GM12878 (cell line): Measurements from ENCODE around the gene CDON. TPM values are rescaled to one million over a fixed set of nuclear protein-coding genes. Genes with fewer than 3 reads are reported as not detected.

ENCODE experiments used
- ATAC-seq: fragments of 200-7000 bp; cut with Tn5 transposase; 3 replicates; pipeline ENCODE4 v1.9.1; 2020; ENCODE audit warnings: mild to moderate bottlenecking, moderate library complexity
- BruUV-seq: library from RNA; stranded (reverse); fragments of 400-500 nt; replicated peaks from 2 replicates; lab custom pipeline; 2021; lab: Mats Ljungman, UMichigan
- CTCF ChIA-PET: fragments of 300-600 bp; sonication (Branson Sonifier 250); formaldehyde crosslinking; extraction: SDS; loops from one replicate; lab custom pipeline; 2021; ENCODE audit warnings: inconsistent platforms; lab: Yijun Ruan, JAX
- POLR2A ChIA-PET: fragments of 350-600 bp; formaldehyde crosslinking; extraction: SDS; loops from one replicate; lab custom pipeline; 2021; ENCODE audit warnings: inconsistent platforms; lab: Charles Lee
- RAD21 ChIA-PET: fragments of 300-600 bp; sonication (Branson Sonifier 250); formaldehyde crosslinking; loops from one replicate; lab custom pipeline; 2023; ENCODE audit warnings: antibody characterized with exemption; ENCODE audit not compliant: unreplicated experiment; lab: Charles Lee
- SMC1A ChIA-PET: fragments of 300-600 bp; sonication (Branson Sonifier 250); formaldehyde crosslinking; loops from one replicate; lab custom pipeline; 2023; ENCODE audit not compliant: unreplicated experiment, uncharacterized antibody; lab: Charles Lee
- DNase-seq: peaks from one replicate; pipeline ENCODE4 v3.0.0-alpha.2; 2011; ENCODE audit warnings: low read depth, low spot score
- FAIRE-seq: peaks from 3 replicates; lab custom pipeline; 2011; peaks lifted over from hg19 to GRCh38; lab: Jason Lieb, UNC
- H2AFZ ChIP-seq: 2 replicates; pipeline ENCODE4 v1.6.0; 2011; ENCODE audit warnings: low read depth, low read length, control low read depth; ENCODE audit not compliant: control insufficient read depth
- H3K27ac ChIP-seq: 2 replicates; pipeline ENCODE4 v1.5.1; 2011; ENCODE audit warnings: control low read depth; ENCODE audit not compliant: control insufficient read depth, insufficient read depth
- H3K27me3 ChIP-seq, 2 experiments: replicated peaks in 1 of 2; 2 replicates each; pipeline versions ENCODE4 v1.6.0 to v1.6.1; 2011; ENCODE audit warnings: low read length in 1 of 2; ENCODE audit not compliant: control insufficient read depth in 2 of 2, insufficient read depth in 2 of 2
- H3K36me3 ChIP-seq, 2 experiments: 2 replicates each; pipeline ENCODE4 v1.5.1; 2011; ENCODE audit warnings: low read length in 1 of 2; ENCODE audit not compliant: control insufficient read depth in 2 of 2, insufficient read depth in 2 of 2
- H3K4me1 ChIP-seq: 2 replicates; pipeline ENCODE4 v1.6.1; 2011; ENCODE audit warnings: mild to moderate bottlenecking, low read length, moderate library complexity, mixed read lengths; ENCODE audit not compliant: control insufficient read depth, insufficient read depth
- H3K4me2 ChIP-seq: 2 replicates; pipeline ENCODE4 v1.6.0; 2011; ENCODE audit warnings: control low read depth; ENCODE audit not compliant: control insufficient read depth, insufficient read depth
- H3K4me3 ChIP-seq: fragments of 200-600 bp; sonication (generic); 2 replicates; pipeline ENCODE4 v1.5.1; 2016
- H3K79me2 ChIP-seq: 2 replicates; pipeline ENCODE4 v1.6.0; 2011; ENCODE audit warnings: low read length; ENCODE audit not compliant: control insufficient read depth, insufficient read depth
- H3K9ac ChIP-seq: 2 replicates; pipeline ENCODE4 v1.8.0; 2011; ENCODE audit warnings: low read length, control low read depth, mixed read lengths; ENCODE audit not compliant: control insufficient read depth, insufficient read depth
- H3K9me3 ChIP-seq: replicated peaks from 3 replicates; pipeline ENCODE4 v1.5.1; 2011; ENCODE audit warnings: mild to moderate bottlenecking, low read length; ENCODE audit not compliant: control insufficient read depth, insufficient read depth
- H4K20me1 ChIP-seq: 2 replicates; pipeline ENCODE4 v1.6.0; 2011; ENCODE audit not compliant: control insufficient read depth, insufficient read depth
- ATF2 ChIP-seq: IDR thresholded peaks from 2 replicates; pipeline ENCODE4 v1.6.1; 2012; ENCODE audit warnings: low read length, inconsistent platforms
- EGR1 ChIP-seq, 2 experiments: IDR thresholded peaks; 1 replicate in 1 of 2; 2 replicates in 1 of 2; pipeline ENCODE4 v1.6.1; 2011 to 2012; ENCODE audit warnings: low read depth in 2 of 2, low read length in 2 of 2, borderline replicate concordance in 1 of 2, mild to moderate bottlenecking in 1 of 2, moderate library complexity in 1 of 2
- IRF4 ChIP-seq: IDR thresholded peaks from 2 replicates; pipeline ENCODE4 v1.6.1; 2011; ENCODE audit warnings: low read depth, low read length
- MTA2 ChIP-seq: fragments of 450-650 bp; IDR thresholded peaks from 2 replicates; pipeline ENCODE4 v1.6.1; 2016; ENCODE audit warnings: low read depth, mild to moderate bottlenecking, moderate library complexity
- POU2F2 ChIP-seq: IDR thresholded peaks from 3 replicates; pipeline ENCODE4 v1.6.1; 2011; ENCODE audit warnings: low read depth, mild to moderate bottlenecking, low read length, borderline replicate concordance
- SMARCA5 ChIP-seq: fragments of 450-650 bp; IDR thresholded peaks from 2 replicates; pipeline ENCODE4 v1.6.1; 2017; ENCODE audit warnings: mild to moderate bottlenecking
- SMC3 ChIP-seq: IDR thresholded peaks from 2 replicates; pipeline ENCODE4 v1.6.1; 2011; ENCODE audit warnings: low read length, improper control_type of control experiment, borderline replicate concordance
- SP1 ChIP-seq: IDR thresholded peaks from one replicate; pipeline ENCODE4 v1.6.1; 2011; ENCODE audit warnings: low read depth, low read length
- SREBF2 ChIP-seq: IDR thresholded peaks from 2 replicates; pipeline ENCODE4 v1.6.1; 2012; ENCODE audit warnings: mild to moderate bottlenecking, low read length
- TCF7 ChIP-seq: IDR thresholded peaks from 2 replicates; pipeline ENCODE4 v1.6.1; 2014; ENCODE audit warnings: antibody characterized with exemption, borderline replicate concordance
- ZBTB40 ChIP-seq: fragments of 450-650 bp; IDR thresholded peaks from 2 replicates; pipeline ENCODE4 v1.6.1; 2016; ENCODE audit warnings: mild to moderate bottlenecking, moderate library complexity, borderline replicate concordance
- ZNF24 ChIP-seq: fragments of 450-650 bp; IDR thresholded peaks from 2 replicates; pipeline ENCODE4 v1.6.1; 2017; ENCODE audit warnings: antibody characterized with exemption, mild to moderate bottlenecking
- WGBS: methylation state at CpG from one replicate; pipeline ENCODE4 v1.1.6; 2016; ENCODE audit warnings: low lambda C conversion rate; ENCODE audit not compliant: insufficient replicate concordance, insufficient coverage; ENCODE audit errors: missing lambda C conversion rate; 5-methylcytosine and 5-hydroxymethylcytosine counted together
- in situ Hi-C: fragments of 300-500 bp; cut with MboI; formaldehyde crosslinking; loops from 9 replicates; pipeline ENCODE4 v1.14.3; 2018; ENCODE audit warnings: mixed read lengths
- intact Hi-C: fragments of 100-400 bp; cut with micrococcal nuclease; formaldehyde crosslinking; loops from one replicate; pipeline ENCODE4 v1.14.2; 2022; ENCODE audit not compliant: unreplicated experiment
- polyA plus RNA-seq, 11 experiments: library from polyadenylated mRNA; depleted of rRNA in 4 of 11; unstranded in 6 of 11; stranded (reverse) in 5 of 11; fragments of >200 nt; fragmentation: Nextera tagmentation in 4 of 11; fragmentation: Illumina TruSeq in 1 of 11; extraction: Ambion mirVana in 4 of 11; extraction: Trizol in 1 of 11; gene quantifications; 1 replicate in 1 of 11; 2 replicates in 10 of 11; pipeline versions ENCODE4 v1.2.1 to v1.2.3, GENCODE V29; 2011 to 2016; ENCODE audit warnings: inconsistent platforms in 2 of 11, missing spikeins in 2 of 11, low read depth in 1 of 11
- total RNA-seq, 4 experiments: library from RNA; depleted of rRNA in 3 of 4; stranded (reverse); fragments of >200 nt in 3 of 4; fragmentation: Illumina TruSeq in 1 of 4; extraction: Trizol in 1 of 4; gene quantifications; 2 replicates each; pipeline versions ENCODE4 v1.2.1 to v1.2.3, GENCODE V29; 2013 to 2021
- TF ChIP-seq, protein P1 (sequence below): IDR thresholded peaks from 2 replicates; pipeline ENCODE4 v1.6.1; 2011; ENCODE audit warnings: low read depth, low read length, improper control_type of control experiment, borderline replicate concordance
- TF ChIP-seq, protein P2 (sequence below): fragments of 450-650 bp; formaldehyde crosslinking; IDR thresholded peaks from 2 replicates; pipeline ENCODE4 v1.4.0; 2022; ENCODE audit warnings: mild to moderate bottlenecking, moderate library complexity

The CDON gene
- total and polyA plus RNA-seq, 10 of the 15 experiments (the other 5 are each of a cell fraction or from before 2014, with no cell fraction given): 0.07 to 4.2 (median 0.36) TPM

GRCh38 chr11:126012852-126013251 is 49.8 kb downstream of the CDON start (continued):
- no peak for TF ChIP-seq EGR1 (IDR thresholded peaks at IDR 0.05; ENCODE audit: borderline replicate concordance in 1 of 2, low read depth in 2 of 2, low read length in 2 of 2)
- TF ChIP-seq, protein P1, sequence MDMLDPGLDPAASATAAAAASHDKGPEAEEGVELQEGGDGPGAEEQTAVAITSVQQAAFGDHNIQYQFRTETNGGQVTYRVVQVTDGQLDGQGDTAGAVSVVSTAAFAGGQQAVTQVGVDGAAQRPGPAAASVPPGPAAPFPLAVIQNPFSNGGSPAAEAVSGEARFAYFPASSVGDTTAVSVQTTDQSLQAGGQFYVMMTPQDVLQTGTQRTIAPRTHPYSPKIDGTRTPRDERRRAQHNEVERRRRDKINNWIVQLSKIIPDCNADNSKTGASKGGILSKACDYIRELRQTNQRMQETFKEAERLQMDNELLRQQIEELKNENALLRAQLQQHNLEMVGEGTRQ: no peak
- TF ChIP-seq MTA2: no peak

DNA sequence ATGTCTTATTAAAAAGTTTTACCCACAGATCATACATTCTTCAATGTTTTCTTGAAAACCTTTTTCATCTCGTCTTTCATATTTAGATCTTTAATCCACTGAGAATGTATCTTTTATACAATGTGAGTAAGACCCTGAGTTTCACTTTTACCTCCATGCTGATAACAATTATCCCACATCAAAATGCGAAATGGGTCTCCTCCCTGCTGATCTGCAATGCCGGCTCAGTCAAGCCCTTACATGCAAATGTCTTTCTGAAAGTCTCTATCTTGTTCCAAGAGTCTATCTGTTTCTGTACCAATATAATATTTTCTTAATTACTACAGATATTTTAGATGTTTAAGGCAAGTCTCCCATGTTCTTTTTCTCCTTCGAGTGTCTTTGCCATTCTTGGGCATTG is 50.9 kb downstream of the CDON start:
- CTCF ChIA-PET: interaction anchor here (1.8 kb wide), 1 partner anchor 69 kb away, joined by 5 read pairs; no protein-coding TSS in a partner anchor
- Histone ChIP-seq H3K9ac (no peak overlapping the region), H3K4me2 (no peak overlapping the region), H2AFZ (no peak overlapping the region), H3K27ac (no peak overlapping the region), H3K79me2 (no peaks in the 10 kb centered on the region), H3K36me3 (no peaks in the 10 kb centered on the region), H4K20me1 (no peaks in the 10 kb centered on the region; the same call in 1 of the 2 replicates), H3K4me3 (no peak overlapping the region), H3K9me3 (no peaks in the 10 kb centered on the region), H3K4me1 (no peaks in the 10 kb centered on the region), H3K27me3 (0 out of 4 replicates have a peak, but pooled peaks cover 0 to 4% of the 10 kb centered on the region in 2 experiments)
- no peak for ATAC-seq
- in situ Hi-C loops: no loop called here
- 17% methylated on average over 4 of the region's 4 CpGs for WGBS
- RAD21 ChIA-PET: no interaction called here
- no TSS peak for BruUV-seq
- no peak for DNase-seq
- SMC1A ChIA-PET: interaction anchor here (0.8 kb wide), 1 partner anchor 11 kb away, joined by 3 read pairs; no protein-coding TSS in a partner anchor
- POLR2A ChIA-PET: no interaction called here
- intact Hi-C loops: no loop called here
- no peak for FAIRE-seq
- TF ChIP-seq ATF2 (no peak), SMARCA5 (no peak), POU2F2 (no peak), IRF4 (no peak), SP1 (no peak), SREBF2 (no peak), SMC3 (no peak), ZNF24 (no peak), TCF7 (no peak), ZBTB40 (no peak)
- TF ChIP-seq, protein P2, sequence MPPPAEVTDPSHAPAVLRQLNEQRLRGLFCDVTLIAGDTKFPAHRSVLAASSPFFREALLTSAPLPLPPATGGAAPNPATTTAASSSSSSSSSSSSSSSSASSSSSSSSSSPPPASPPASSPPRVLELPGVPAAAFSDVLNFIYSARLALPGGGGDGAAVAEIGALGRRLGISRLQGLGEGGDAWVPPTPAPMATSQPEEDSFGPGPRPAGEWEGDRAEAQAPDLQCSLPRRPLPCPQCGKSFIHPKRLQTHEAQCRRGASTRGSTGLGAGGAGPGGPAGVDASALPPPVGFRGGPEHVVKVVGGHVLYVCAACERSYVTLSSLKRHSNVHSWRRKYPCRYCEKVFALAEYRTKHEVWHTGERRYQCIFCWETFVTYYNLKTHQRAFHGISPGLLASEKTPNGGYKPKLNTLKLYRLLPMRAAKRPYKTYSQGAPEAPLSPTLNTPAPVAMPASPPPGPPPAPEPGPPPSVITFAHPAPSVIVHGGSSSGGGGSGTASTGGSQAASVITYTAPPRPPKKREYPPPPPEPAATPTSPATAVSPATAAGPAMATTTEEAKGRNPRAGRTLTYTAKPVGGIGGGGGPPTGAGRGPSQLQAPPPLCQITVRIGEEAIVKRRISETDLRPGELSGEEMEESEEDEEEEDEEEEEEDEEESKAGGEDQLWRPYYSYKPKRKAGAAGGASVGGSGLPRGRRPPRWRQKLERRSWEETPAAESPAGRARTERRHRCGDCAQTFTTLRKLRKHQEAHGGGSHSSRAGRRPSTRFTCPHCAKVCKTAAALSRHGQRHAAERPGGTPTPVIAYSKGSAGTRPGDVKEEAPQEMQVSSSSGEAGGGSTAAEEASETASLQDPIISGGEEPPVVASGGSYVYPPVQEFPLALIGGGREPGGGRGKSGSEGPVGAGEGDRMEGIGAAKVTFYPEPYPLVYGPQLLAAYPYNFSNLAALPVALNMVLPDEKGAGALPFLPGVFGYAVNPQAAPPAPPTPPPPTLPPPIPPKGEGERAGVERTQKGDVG (CRISPR knock-in tag): no peak
